NCI-H2171 (cell line): ENCODE data around the gene SLC5A7.

Experiments used
- DNase-seq: peaks from one replicate; lab custom pipeline; 2025; lab: John Stamatoyannopoulos, UW

The SLC5A7 gene

DNA sequence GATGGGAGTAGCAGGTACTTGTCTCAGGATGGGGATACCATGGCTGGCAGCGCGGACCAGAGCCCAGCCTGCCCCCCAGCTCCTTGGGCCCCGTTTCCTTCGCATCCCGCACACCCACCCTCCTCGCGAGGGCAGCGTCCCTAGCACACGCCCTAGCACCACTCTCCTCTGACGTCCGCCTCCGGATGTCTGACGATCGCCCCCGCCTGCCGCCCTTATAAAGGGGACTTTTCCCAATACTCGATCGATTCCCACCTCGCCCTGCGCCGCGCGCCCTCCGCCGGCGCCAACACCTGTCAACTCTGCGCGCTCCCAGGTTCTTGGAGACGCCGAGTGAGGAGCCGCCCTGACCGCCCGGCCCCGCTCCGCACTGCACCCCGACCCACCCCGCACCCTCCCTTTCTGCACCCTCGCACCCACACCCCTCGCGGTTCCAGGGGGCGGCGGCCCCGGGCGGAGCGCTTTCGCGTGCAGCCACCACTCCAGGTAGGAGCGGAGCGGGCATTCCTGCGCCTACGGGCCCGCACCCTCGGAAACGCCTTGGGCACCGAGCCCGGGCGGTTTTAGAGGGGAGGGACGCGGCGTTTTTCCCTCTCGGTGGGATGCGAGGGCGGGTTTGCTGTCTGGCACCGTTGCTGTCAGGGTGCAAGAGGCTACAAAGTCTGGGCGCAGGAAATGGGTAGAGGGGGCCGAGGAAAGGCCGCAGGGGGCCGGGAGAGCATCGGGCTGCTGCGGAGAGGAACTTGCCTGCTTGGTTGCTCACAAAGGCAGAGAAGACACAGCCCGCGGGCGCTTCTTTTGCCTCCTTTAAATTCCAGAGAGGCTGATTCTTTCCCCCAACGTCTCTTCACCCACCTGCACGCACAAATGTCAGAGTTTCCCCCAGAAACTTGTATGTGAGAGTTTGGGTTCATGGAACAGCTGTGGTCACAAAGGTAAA, at the start of gene SLC5A7:
SLC5A7 (plus strand) TSS at position 247 of the 940 bp plus-strand sequence. CDS start 1,632 bp downstream, outside the sequence.
- peak; percentile 6 for DNase-seq

DNA sequence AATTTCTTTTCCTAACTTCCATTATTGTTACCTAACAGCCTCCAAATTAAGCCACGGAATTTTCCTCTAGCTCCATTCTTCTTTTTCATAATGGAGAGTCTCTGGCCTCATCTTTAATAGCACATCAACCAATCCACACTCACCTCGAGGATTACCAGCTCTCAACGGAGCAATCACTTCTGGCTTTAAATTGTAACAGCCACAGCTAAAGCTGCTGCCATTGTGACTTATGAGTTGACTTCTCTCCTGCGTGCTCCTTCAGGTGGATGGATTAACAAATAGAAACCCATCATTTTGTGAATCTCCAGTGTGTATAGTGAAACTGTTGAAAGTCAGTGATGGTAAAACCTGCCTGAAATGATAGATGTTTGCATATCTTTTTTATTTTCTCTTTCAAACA, 24.9 kb upstream of the SLC5A7 start:
- DNase-seq = no peak

DNA sequence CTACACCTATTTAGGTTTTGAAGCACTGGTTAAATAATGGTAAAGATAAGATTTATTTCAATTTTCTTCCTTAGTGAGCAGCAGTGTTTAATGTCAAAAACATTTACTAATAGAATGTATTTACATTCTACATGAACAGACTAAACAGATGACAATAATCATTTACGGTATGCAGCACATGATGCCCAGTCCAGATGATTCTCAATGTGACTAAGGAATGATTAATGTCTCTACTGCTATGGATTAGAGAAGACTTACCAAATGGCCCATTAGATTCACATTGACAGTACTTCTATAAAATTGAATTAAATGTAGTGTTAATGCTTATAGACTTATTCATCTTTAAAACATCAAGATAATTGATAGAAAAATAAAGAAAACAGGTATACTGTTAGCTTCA, 22.1 kb upstream of the SLC5A7 start:
- no peak for DNase-seq

- DNase-seq = no peak
Measured at GRCh38 chr2:107984707-107985106, 1.6 kb upstream of the SLC5A7 start.

DNA sequence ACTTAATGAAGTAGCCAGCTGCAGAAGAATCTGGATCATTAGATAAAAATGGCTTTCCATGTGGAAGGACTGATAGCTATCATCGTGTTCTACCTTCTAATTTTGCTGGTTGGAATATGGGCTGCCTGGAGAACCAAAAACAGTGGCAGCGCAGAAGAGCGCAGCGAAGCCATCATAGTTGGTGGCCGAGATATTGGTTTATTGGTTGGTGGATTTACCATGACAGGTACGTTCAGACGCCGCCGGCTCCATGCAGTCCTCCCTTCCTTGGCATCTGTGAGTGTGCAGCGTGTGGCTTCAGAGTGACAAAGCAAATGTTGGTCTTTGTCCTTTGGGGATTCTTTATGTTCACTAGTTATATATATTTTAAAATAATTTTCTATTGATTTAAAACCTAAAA, 1.8 kb downstream of the SLC5A7 start:
- no peak for DNase-seq

DNA sequence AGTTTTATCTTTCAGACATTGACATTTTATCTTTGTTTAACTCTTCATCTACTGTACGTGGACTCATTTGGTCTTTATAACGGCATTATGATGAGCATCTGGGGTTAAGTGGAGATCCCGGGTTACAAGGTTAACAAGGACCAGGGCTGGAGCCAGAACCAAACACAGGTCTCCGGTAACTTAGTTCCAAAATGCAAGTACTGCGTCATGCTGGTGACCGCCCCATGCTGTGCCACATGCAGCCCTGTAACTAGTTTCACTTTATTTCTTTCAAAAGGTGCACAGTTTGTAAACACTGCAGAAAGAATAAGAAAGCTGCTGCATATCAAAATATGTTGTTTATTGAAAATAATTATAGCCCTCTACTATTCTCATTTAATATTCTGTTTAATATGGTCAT, 3.1 kb downstream of the SLC5A7 start:
- DNase-seq = no peak

GRCh38 chr2:107990718-107991117, 4.4 kb downstream of the SLC5A7 start:
- no peak for DNase-seq

- no peak for DNase-seq
Measured at GRCh38 chr2:107992069-107992468, 5.7 kb downstream of the SLC5A7 start.

DNA sequence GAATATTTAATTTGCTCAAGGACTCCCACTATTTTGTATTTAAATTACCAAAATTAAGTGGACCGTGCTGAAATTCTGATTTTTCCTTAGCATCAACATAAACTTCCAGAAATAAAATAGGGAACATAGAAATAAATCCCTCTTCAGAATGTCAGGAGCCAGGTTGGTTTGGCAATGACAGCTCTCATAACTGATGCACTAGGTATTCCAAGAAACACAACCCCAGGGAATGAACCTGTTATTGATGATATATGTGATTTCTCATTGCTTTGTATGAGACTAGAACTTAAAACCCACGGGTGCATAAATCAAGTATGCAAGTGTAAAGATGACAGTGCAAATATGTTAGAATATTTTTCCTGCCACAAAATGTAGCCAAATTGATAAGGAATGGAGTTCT, 12.8 kb downstream of the SLC5A7 start:
- no peak for DNase-seq

DNA sequence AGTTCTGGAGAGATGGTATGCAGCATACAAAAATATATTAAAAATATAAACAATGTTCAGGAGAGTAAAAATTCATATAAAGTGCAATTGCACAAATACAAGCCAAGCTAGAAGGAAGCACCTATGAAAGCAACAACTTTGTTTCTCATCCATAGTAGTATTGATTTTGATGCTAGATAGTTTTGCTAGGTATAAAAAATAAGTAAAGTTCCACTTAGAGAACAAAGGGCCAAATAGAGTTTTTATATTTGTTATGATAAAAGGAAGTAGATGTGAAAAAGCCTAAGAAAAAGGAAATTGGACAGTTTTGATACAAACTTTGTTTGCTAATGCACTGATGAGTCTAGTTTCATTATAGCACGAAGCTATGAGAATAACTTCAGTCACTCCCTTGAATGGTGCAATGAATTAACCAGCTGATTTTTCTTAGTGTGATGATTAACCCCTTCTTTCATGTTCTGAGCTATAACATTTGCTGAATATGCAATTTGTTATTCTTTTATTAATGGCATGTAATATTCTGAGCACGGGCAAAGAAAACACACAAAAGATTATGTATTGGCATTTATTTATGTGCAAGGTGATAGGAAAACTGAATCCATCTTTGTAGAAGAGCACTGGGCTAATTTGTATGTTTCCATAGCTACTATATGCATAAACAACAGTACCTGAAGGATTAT, 24.7 kb downstream of the SLC5A7 start:
- DNase-seq = no peak

GRCh38 chr2:108013305-108013704, 27.0 kb downstream of the SLC5A7 start:
- DNase-seq = no peak

GRCh38 chr2:108022628-108023027, 36.3 kb downstream of the SLC5A7 start:
- DNase-seq = no peak

GRCh38 chr2:108023776-108024175, 37.5 kb downstream of the SLC5A7 start:
- DNase-seq = no peak

DNA sequence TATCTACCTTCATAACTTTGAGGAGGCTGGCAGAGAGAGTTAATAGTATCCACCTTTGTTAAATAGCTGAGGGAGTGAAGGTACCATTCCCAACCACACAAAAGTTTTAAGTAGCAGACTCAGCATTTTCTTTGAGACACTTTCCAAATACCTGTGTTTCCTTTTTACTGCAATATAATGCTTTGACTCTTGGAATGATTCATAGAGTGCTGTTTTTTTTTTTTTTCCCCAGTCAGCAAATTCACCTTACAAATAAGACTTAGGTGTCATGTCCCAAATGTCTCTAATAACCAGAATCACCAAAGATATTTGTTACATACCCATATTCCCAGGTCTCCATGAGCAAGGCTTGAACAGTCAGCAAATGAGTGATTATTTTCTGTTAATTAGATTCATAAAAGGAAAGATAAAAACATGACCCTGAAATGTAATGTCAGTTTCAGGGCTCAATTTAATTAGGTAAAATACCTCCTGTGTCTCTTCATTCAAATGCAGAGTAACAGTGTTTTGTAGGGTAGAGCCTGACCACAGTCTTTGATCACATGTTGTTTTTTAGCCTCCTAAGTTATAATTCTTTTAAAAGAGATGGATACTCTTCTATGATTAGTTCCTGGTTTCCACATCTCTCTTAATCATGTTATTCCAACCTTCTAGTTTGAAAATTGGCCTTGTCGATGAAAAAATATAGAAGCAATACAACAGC, 39.9 kb downstream of the SLC5A7 start:
- no peak for DNase-seq

DNA sequence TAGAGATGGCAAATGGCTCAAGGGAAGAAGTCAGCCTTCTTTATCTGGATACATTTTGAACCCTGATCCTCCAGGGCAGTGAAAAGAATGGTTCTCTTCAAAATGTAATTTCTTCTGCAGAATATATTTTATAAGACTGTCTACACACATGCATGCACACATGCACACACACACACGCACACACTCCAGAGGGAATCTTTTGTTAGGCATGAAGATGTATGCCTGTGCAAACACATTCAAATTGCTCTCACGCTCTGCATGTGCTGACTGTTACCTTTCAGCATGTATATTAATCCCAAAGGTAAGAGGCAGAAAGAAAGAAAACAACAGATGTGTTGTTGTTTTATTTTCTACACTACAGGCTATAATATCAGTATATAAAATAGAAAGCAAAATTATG, 43.2 kb downstream of the SLC5A7 start:
- DNase-seq = no peak

GRCh38 chr2:108029912-108030311, 43.6 kb downstream of the SLC5A7 start:
- no peak for DNase-seq

DNA sequence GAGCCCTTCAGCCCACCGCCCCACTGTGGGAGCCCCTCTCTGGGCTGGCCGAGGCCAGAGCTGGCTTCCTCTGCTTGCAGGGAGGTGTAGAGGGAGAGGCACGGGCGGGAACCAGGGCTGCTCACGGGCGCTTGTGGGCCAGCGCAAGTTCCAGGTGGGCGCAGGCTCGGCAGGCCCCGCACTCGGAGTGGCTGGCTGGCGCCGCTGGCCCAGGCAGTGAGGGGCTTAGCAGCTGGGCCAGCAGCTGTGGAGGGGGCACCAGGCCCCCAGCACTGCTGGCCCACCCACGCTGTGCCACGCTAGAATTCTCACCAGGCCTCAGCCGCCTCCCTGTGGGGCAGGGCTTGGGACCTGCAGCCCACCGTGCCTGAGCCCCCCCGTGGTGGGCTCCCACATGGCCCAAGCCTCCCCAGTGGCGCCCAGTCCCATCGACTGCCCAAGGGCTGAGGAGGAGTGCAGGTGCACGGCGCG, 45.2 kb downstream of the SLC5A7 start:
- no peak for DNase-seq

DNA sequence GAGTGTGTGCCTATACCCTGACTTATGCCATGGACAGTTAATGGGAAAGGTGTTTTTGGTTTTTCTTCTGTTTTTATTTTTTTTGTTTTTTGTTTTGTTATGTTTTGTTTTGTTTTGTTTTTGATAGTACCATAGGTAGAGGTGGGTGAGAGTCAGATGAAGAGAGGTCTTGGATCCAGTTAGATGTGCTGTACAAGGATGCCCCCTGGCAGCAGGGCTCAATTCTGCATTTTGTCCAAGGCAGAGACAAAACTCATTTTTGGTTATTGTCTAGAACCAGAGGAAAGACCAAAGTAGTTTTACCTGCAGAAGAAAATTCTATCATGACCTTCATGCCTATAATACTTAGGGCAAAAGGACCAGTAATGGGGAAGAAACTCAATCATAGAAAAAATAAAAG, 48.5 kb downstream of the SLC5A7 start:
- DNase-seq = no peak

DNA sequence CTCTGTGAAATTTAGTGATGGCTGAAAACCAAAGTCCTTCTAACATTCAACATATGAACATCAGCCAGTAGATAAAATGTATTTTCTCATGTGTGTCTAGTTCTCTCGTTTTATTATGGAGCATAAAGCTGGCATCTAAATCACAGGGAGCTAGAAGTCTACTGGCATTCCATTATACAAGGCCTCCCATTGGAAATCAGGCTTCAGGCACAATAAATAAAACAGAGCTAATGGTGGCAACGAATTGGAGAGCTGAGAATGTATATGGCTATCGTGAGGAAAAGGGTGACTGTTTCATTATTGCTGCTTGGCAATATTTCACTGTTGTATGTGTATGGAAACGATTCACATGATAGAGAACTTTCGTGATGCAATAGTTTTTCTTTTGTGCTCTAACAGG, 62.4 kb downstream of the SLC5A7 start:
- DNase-seq = no peak

DNA sequence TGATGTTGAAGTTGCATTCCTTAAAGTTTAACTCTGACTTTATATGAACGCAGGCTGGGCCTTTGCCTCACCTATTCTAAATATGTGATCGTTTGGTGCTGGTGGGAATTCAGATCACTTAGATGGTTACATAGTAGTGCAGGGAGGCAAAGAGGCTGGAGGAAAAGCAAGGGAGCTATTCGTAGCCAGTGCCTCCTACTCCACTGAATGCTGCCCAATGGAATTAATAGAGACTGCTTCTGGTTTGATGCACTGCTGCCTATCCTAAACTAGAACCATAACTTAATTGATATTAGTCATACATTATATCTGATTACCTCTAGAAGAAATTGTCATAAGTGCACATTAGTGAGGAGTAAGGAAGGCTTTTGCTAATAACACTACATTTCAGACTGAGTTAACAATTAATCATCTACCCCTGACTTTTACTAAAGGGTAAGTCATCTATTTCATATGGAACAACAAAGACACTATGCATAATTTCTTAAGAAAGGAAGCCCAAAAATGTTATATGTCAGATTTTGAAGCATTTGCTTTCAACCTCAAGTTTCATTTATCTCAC, 72.3 kb downstream of the SLC5A7 start:
- DNase-seq = no peak

DNA sequence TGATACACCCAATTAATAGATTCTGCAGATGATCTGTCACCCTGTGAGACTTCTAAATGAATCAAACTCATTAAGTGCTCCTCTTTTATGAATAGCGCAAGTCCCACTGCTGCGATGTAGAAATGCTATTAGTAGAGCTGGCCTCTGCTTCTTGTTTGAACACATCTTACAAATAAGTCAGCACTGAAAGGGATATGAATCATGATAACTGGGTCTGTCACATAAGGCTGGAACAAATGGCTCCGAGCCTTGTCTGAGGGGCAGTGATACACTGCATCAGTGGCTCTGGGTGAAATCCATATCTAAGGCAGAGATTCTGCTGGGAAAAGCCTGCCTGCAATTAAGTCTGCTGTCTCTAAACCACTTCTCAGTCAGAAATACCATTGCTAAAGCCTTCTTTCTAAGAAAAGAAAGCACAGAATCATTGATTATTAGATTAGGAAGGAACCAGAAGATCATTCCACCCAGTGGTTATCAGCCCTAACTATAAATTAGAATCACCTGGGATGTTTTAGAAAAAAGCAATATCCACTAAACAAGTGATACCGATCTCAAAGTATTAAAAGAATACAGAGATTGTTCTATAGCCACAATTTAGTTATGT, 75.2 kb downstream of the SLC5A7 start:
- no peak for DNase-seq
